GM23338 (cell line): ENCODE results near the gene TMEM271. TPM values are rescaled to one million over a fixed set of nuclear protein-coding genes. Genes with fewer than 3 reads are reported as not detected.

Source experiments
- ATAC-seq: fragments of 200-7000 bp; cut with Tn5 transposase; 3 replicates; pipeline ENCODE4 v1.9.1; 2020
- DNase-seq: peaks from one replicate; pipeline ENCODE4 v3.0.0-alpha.2; 2015; ENCODE audit warnings: low spot score
- H2AFZ ChIP-seq: fragments of 200-600 bp; sonication (generic); 2 replicates; pipeline ENCODE4 v1.8.0; 2016; ENCODE audit warnings: antibody characterized with exemption, mild to moderate bottlenecking, moderate library complexity
- H3F3A ChIP-seq: fragments of 200-600 bp; sonication (generic); replicated peaks from 2 replicates; pipeline ENCODE4 v1.8.0; 2017; ENCODE audit warnings: antibody characterized with exemption, mixed run types, low read depth
- H3K27ac ChIP-seq: fragments of 200-600 bp; sonication (generic); 2 replicates; pipeline ENCODE4 v1.6.1; 2016; ENCODE audit warnings: low read depth
- H3K27me3 ChIP-seq: fragments of 200-600 bp; sonication (generic); 2 replicates; pipeline ENCODE4 v1.8.0; 2016; ENCODE audit warnings: mild to moderate bottlenecking, mixed run types, moderate library complexity; ENCODE audit not compliant: insufficient read depth
- H3K36me3 ChIP-seq: fragments of 200-600 bp; sonication (generic); 2 replicates; pipeline ENCODE4 v1.8.0; 2016; ENCODE audit warnings: mild to moderate bottlenecking; ENCODE audit not compliant: insufficient read depth
- H3K4me1 ChIP-seq: fragments of 200-600 bp; sonication (generic); 2 replicates; pipeline ENCODE4 v1.8.0; 2016; ENCODE audit warnings: mild to moderate bottlenecking, moderate library complexity; ENCODE audit not compliant: insufficient read depth
- H3K4me2 ChIP-seq: fragments of 200-600 bp; sonication (generic); 2 replicates; pipeline ENCODE4 v1.7.1; 2017; ENCODE audit warnings: mixed run types
- H3K4me3 ChIP-seq: fragments of 200-600 bp; sonication (generic); 2 replicates; pipeline ENCODE4 v1.6.1; 2016; ENCODE audit warnings: mixed run types
- H3K79me2 ChIP-seq: fragments of 200-600 bp; sonication (generic); replicated peaks from 2 replicates; pipeline ENCODE4 v1.8.0; 2017; ENCODE audit warnings: mild to moderate bottlenecking; ENCODE audit not compliant: insufficient read depth
- H3K9me2 ChIP-seq: fragments of 200-600 bp; sonication (generic); 2 replicates; pipeline ENCODE4 v1.8.0; 2017; ENCODE audit not compliant: insufficient read depth
- H4K20me1 ChIP-seq: fragments of 200-600 bp; sonication (generic); replicated peaks from 2 replicates; pipeline ENCODE4 v1.8.0; 2017; ENCODE audit warnings: mild to moderate bottlenecking; ENCODE audit not compliant: insufficient read depth
- H3K27ac Mint-ChIP-seq: 2 replicates; pipeline ENCODE4 v1.8.0; 2020; ENCODE audit warnings: inconsistent platforms, mild to moderate bottlenecking, moderate library complexity, mixed read lengths
- H3K27me3 Mint-ChIP-seq: 3 replicates; pipeline ENCODE4 v1.8.0; 2022; ENCODE audit warnings: low read depth, mild to moderate bottlenecking, moderate library complexity, mixed read lengths, inconsistent platforms; ENCODE audit not compliant: insufficient read depth, poor library complexity
- H3K36me3 Mint-ChIP-seq: 3 replicates; pipeline ENCODE4 v1.8.0; 2021; ENCODE audit warnings: low read depth, mild to moderate bottlenecking, inconsistent platforms, moderate library complexity, mixed read lengths
- H3K4me1 Mint-ChIP-seq: 3 replicates; pipeline ENCODE4 v1.8.0; 2020; ENCODE audit warnings: mild to moderate bottlenecking, inconsistent platforms, mixed read lengths
- H3K4me3 Mint-ChIP-seq: 3 replicates; pipeline ENCODE4 v1.8.0; 2021; ENCODE audit warnings: moderate library complexity, mild to moderate bottlenecking, inconsistent platforms, mixed read lengths
- H3K9me3 Mint-ChIP-seq: 3 replicates; pipeline ENCODE4 v1.8.0; 2020; ENCODE audit warnings: moderate library complexity, mild to moderate bottlenecking, inconsistent platforms, mixed read lengths
- CREB1 ChIP-seq: fragments of 250-450 bp; sonication (Bioruptor Pico); IDR thresholded peaks from 2 replicates; pipeline ENCODE4 v1.5.0; 2020; ENCODE audit warnings: low read depth, mild to moderate bottlenecking, moderate library complexity
- CTCF ChIP-seq, 2 experiments: fragments of 200-600 bp in 1 of 2; sonication (generic) in 1 of 2; conservative IDR thresholded peaks; 2 replicates each; pipeline versions ENCODE4 v1.5.1 to v1.6.1; 2016 to 2017; ENCODE audit warnings: antibody characterized with exemption in 2 of 2, low read depth in 2 of 2, mild to moderate bottlenecking in 2 of 2, moderate library complexity in 1 of 2
- ETS1 ChIP-seq: IDR thresholded peaks from 2 replicates; pipeline ENCODE4 v1.6.1; 2016; ENCODE audit warnings: antibody characterized with exemption
- EZH2 ChIP-seq: fragments of 200-600 bp; sonication (generic); IDR thresholded peaks from one replicate; pipeline ENCODE4 v1.8.0; 2017; ENCODE audit warnings: antibody characterized with exemption, mild to moderate bottlenecking, low read depth; ENCODE audit not compliant: unreplicated experiment
- EZH2phosphoT487 ChIP-seq: fragments of 200-600 bp; sonication (generic); IDR thresholded peaks from one replicate; pipeline ENCODE4 v1.8.1; 2018; ENCODE audit warnings: antibody characterized with exemption; ENCODE audit not compliant: unreplicated experiment
- JUNB ChIP-seq: IDR thresholded peaks from one replicate; pipeline ENCODE4 v1.6.1; 2016; ENCODE audit warnings: antibody characterized with exemption; ENCODE audit not compliant: unreplicated experiment
- NANOG ChIP-seq: IDR thresholded peaks from 2 replicates; pipeline ENCODE4 v1.6.1; 2016; ENCODE audit warnings: antibody characterized with exemption, borderline replicate concordance
- POLR2AphosphoS5 ChIP-seq: IDR thresholded peaks from 2 replicates; pipeline ENCODE4 v1.6.1; 2016; ENCODE audit warnings: antibody characterized with exemption, low read depth
- REST ChIP-seq: IDR thresholded peaks from one replicate; pipeline ENCODE4 v1.6.1; 2018; ENCODE audit warnings: antibody characterized with exemption; ENCODE audit not compliant: unreplicated experiment
- STAT1 ChIP-seq: IDR thresholded peaks from one replicate; pipeline ENCODE4 v1.6.1; 2016; ENCODE audit warnings: antibody characterized with exemption; ENCODE audit not compliant: unreplicated experiment
- ZNF114 ChIP-seq: fragments of 250-450 bp; sonication (Bioruptor Pico); IDR thresholded peaks from 2 replicates; pipeline ENCODE4 v1.5.0; 2020; ENCODE audit warnings: mild to moderate bottlenecking, moderate library complexity
- ZNF331 ChIP-seq: fragments of 250-450 bp; sonication (Bioruptor Pico); IDR thresholded peaks from 2 replicates; pipeline ENCODE4 v1.5.0; 2020; ENCODE audit warnings: low read depth, mild to moderate bottlenecking, moderate library complexity
- ZNF462 ChIP-seq: fragments of 250-450 bp; sonication (Bioruptor Pico); IDR thresholded peaks from 2 replicates; pipeline ENCODE4 v1.5.0; 2020; ENCODE audit warnings: mild to moderate bottlenecking, moderate library complexity
- polyA plus RNA-seq: library from polyadenylated mRNA; unstranded; fragments of >200 nt; fragmentation: Nextera tagmentation; extraction: Ambion mirVana; gene quantifications from 2 replicates; pipeline ENCODE4 v1.2.1, GENCODE V29; 2016
- total RNA-seq: library from RNA; depleted of rRNA; stranded (reverse); fragments of >200 nt; shearing (Covaris generic); gene quantifications from 2 replicates; pipeline ENCODE4 v1.2.3, GENCODE V29; 2014

Gene TMEM271
- total and polyA plus RNA-seq, 2 experiments from 2014 or later, result 0.11 TPM; not detected in 1

- Histone ChIP-seq H4K20me1 (no peaks in the 10 kb centered on the region), H3K4me2 (no peak overlapping the region), H3K27ac (no peak overlapping the region), H3K4me3 (no peak overlapping the region), H3K79me2 (no peaks in the 10 kb centered on the region), H3K36me3 (no peaks in the 10 kb centered on the region), H2AFZ (no peak overlapping the region), H3K4me1 (no peaks in the 10 kb centered on the region; the same call in 1 of the 2 replicates), H3F3A (no peaks in the 10 kb centered on the region), H3K27me3 (no peaks in the 10 kb centered on the region), H3K9me2 (no peaks in the 10 kb centered on the region)
- DNase-seq (no peak), ATAC-seq (no peak)
- Mint-ChIP-seq H3K27me3 (peaks cover 6% of the 10 kb centered on the region), H3K27ac (no peak overlapping the region), H3K4me1 (peaks cover 10% of the 10 kb centered on the region), H3K36me3 (no peaks in the 10 kb centered on the region), H3K4me3 (no peak overlapping the region), H3K9me3 (no peaks in the 10 kb centered on the region)
- TF ChIP-seq ZNF462 (CRISPR knock-in tag) (no peak), STAT1 (no peak), NANOG (no peak), JUNB (no peak), POLR2AphosphoS5 (no peak), EZH2phosphoT487 (no peak), CTCF (conservative IDR thresholded peaks at IDR 0.05; ENCODE audit: low read depth in 2 of 2) (no peak), ETS1 (no peak), REST (no peak), CREB1 (CRISPR knock-in tag) (no peak), ZNF114 (no peak), EZH2 (no peak), ZNF331 (CRISPR knock-in tag) (no peak)
Observed at GRCh38 chr4:620851-621261, 44.8 kb upstream of the TMEM271 start.
